Activated CD8-positive, alpha-beta memory T cell treated with anti-CD3 and anti-CD28 coated beads for 48 hours (primary cell): ENCODE data around the gene MZT2A.
"Not testable (repeated sequence)": the region's sequence is repeated elsewhere in the genome, so short reads cannot be mapped to it uniquely, and the experiment has no call there.

Source experiments
- DNase-seq, 3 experiments: peaks; one replicate each; pipeline ENCODE4 v3.0.0-alpha.2; 2020; ENCODE audit warnings: low read depth in 2 of 3, low spot score in 2 of 3

Gene MZT2A

GRCh38 chr2:131492418-131493198, 411 bp upstream of the MZT2A start:
- peak; percentile 85 to 96 (median 92) for DNase-seq

GRCh38 chr2:131491469-131491836, 744 bp downstream of the MZT2A start:
- DNase-seq, result not testable (repeated sequence)

GRCh38 chr2:131490616-131491468, 1.4 kb downstream of the MZT2A start:
- DNase-seq, result not testable (repeated sequence)

- no peak for DNase-seq
Measured at GRCh38 chr2:131488306-131489205, 3.6 kb downstream of the MZT2A start.

- not testable (repeated sequence) for DNase-seq
Measured at GRCh38 chr2:131486201-131486902, 5.8 kb downstream of the MZT2A start.

- not testable (repeated sequence) for DNase-seq
Measured at GRCh38 chr2:131484906-131485460, 7.2 kb downstream of the MZT2A start.

GRCh38 chr2:131483981-131484820, 8.0 kb downstream of the MZT2A start:
- DNase-seq, result not testable (repeated sequence)

GRCh38 chr2:131482506-131483155, 9.6 kb downstream of the MZT2A start:
- DNase-seq, result not testable (repeated sequence)

- not testable (repeated sequence) for DNase-seq
Measured at GRCh38 chr2:131480351-131480750, 11.8 kb downstream of the MZT2A start.

GRCh38 chr2:131478850-131479461, 13.2 kb downstream of the MZT2A start:
- DNase-seq, result not testable (repeated sequence)

GRCh38 chr2:131478074-131478849, 13.9 kb downstream of the MZT2A start:
- not testable (repeated sequence) for DNase-seq

- DNase-seq, result not testable (repeated sequence)
Measured at GRCh38 chr2:131477227-131477626, 15.0 kb downstream of the MZT2A start.

GRCh38 chr2:131476363-131476762, 15.8 kb downstream of the MZT2A start:
- not testable (repeated sequence) for DNase-seq

- DNase-seq, result no peak
Measured at GRCh38 chr2:131475831-131476230, 16.4 kb downstream of the MZT2A start, which contains the start of gene TUBA3D. TSS of gene TUBA3D (plus strand) at chr2:131476119. CDS start at chr2:131476200, 81 bp downstream.

GRCh38 chr2:131473266-131473665, 18.9 kb downstream of the MZT2A start:
- DNase-seq, result not testable (repeated sequence)

GRCh38 chr2:131471624-131472023, 20.6 kb downstream of the MZT2A start:
- DNase-seq, result not testable (repeated sequence)

GRCh38 chr2:131470944-131471343, 21.3 kb downstream of the MZT2A start:
- DNase-seq, result not testable (repeated sequence)
